Right cardiac atrium (tissue), 5 donors: ENCODE data around the gene WWC1. TPM values are rescaled to one million over a fixed set of nuclear protein-coding genes. Genes with fewer than 3 reads are reported as not detected.

Experiments
- ATAC-seq, 2 donors: fragments of 200-7000 bp; cut with Tn5 transposase; one replicate each; pipeline versions ENCODE4 v1.8.0 to v1.9.1; 2020; ENCODE audit warnings: moderate library complexity in 2 of 2, mild to moderate bottlenecking in 1 of 2
- DNase-seq, 3 donors: peaks; one replicate each; pipeline ENCODE4 v3.0.0-alpha.2; 2020
- H3K27ac ChIP-seq: one replicate; pipeline ENCODE4 v1.5.1; 2013; ENCODE audit warnings: mild to moderate bottlenecking, low read length, control low read depth, moderate library complexity
- H3K27me3 ChIP-seq: one replicate; pipeline ENCODE4 v1.6.1; 2013; ENCODE audit not compliant: control insufficient read depth, insufficient read depth
- H3K4me1 ChIP-seq: one replicate; pipeline ENCODE4 v1.6.1; 2013; ENCODE audit warnings: low read length; ENCODE audit not compliant: control insufficient read depth, insufficient read depth
- H3K4me3 ChIP-seq: one replicate; pipeline ENCODE4 v1.5.1; 2013; ENCODE audit warnings: low read length, control low read depth
- H3K9me3 ChIP-seq: one replicate; pipeline ENCODE4 v1.6.1; 2013; ENCODE audit warnings: low read length; ENCODE audit not compliant: control insufficient read depth
- WGBS: extraction: QIAGEN DNeasy Blood & Tissue Kit; methylation state at CpG from one replicate; pipeline ENCODE4 v1.1.7; 2013; 5-methylcytosine and 5-hydroxymethylcytosine counted together
- intact Hi-C, 4 donors: fragments of 100-400 bp; cut with DNase I; formaldehyde crosslinking; loops; one replicate each; pipeline versions ENCODE4 v1.11.0 to v1.14.0; 2022 to 2023
- polyA plus RNA-seq: library from polyadenylated mRNA; stranded (reverse); fragments of 200-250 nt; gene quantifications from one replicate; pipeline ENCODE4 v1.2.3, GENCODE V29; 2013
- total RNA-seq, 4 donors: library from RNA; stranded (reverse); fragmentation: NEBNext Ultra II Directional; extraction: Animal tissue kit (Norgen Biotek cat#: 25700); gene quantifications; one replicate each; pipeline ENCODE4 v1.2.1, GENCODE V29; 2021
- donor health status: healthy with polysubstance abuse.
- donor health status: DM: no; HTN: yes; CAD: no.
- donor health status: DM: no; HTN: no; CAD: no.
- donor health status: DM: no; HTN: yes; CAD: no; lungs with severe emphysema.
- donor health status: DM: yes; HTN: yes; CAD: no.

Gene WWC1
- total and polyA plus RNA-seq, 5 donors: 0.45 to 1.7 (median 1.0) TPM

DNA sequence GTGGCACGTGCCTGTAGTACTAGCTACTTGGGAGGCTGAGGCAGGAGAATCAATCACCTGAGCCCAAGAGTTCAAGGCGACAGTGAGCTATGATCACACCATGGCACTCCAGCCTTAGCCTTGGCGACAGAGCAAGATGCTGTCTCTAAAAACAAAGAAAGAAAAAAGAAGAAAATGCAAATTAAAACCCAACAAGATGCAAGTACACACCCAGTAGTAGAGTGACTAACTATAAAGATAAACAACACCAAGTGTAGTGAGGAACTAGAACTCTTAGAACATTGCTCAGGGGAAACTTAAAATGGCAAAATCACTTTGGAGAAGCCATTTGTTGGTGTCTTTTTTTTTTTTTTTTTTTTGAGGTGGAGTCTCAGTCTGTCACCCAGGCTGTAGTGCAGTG, 160.1 kb downstream of the WWC1 start:
- Histone ChIP-seq H3K27me3 (no peaks in the 10 kb centered on the region), H3K4me3 (no peak overlapping the region), H3K27ac (no peak overlapping the region), H3K4me1 (no peaks in the 10 kb centered on the region), H3K9me3 (no peaks in the 10 kb centered on the region)
- intact Hi-C loops: no loop called here
- WGBS: 87% methylated on average over 3 of the region's 3 CpGs
- DNase-seq (no peak), ATAC-seq (no peak)

DNA sequence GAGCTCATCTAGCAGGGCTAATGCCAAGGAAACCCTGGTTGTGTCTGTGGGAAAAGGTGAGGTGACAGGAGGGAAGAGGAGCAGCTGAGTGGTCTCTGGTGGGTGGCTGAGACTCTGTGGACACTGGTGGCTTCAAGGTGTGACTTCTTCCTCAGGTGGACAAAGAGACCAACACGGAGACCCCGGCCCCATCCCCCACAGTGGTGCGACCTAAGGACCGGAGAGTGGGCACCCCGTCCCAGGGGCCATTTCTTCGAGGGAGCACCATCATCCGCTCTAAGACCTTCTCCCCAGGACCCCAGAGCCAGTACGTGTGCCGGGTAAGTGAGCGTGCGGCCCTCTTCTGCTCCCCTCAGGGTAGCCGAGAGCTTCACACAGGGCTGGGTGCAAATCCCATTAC, 163.8 kb downstream of the WWC1 start:
- WGBS: 90% methylated on average over 12 of the region's 12 CpGs
- intact Hi-C loops: no loop called here

DNA sequence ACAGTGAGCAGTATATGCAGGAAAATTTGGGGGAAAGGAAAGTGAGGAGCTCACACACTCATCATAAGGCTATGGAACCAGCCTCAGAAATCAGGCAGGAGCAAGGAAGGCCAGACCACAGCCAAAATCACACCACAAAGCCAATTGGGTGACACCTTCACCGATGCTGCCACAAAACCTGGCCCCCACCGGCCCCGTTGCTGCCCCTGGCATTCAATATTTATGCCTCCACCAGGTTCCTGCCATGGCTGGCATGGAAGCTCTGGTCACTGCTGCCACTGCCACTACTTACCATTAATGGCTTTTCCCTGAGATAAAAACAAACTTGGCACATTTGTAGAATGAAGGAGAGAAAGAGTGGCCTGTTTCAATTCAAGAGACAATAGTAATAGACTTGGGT, 166.1 kb downstream of the WWC1 start:
- no peaks in the 10 kb centered on the region for H3K27me3 ChIP-seq
- intact Hi-C loops: no loop called here
- H3K4me1 ChIP-seq: no peaks in the 10 kb centered on the region
- no peak overlapping the region for H3K27ac ChIP-seq
- H3K9me3 ChIP-seq: no peaks in the 10 kb centered on the region
- DNase-seq (no peak), ATAC-seq (no peak)
- no peak overlapping the region for H3K4me3 ChIP-seq
- 90% methylated on average over 3 of the region's 3 CpGs for WGBS

More for the DNA sequence above, 163.8 kb downstream of the WWC1 start:
- Histone ChIP-seq H3K4me3 (no peak overlapping the region), H3K27me3 (no peaks in the 10 kb centered on the region), H3K4me1 (no peaks in the 10 kb centered on the region), H3K9me3 (no peaks in the 10 kb centered on the region), H3K27ac (no peak overlapping the region)
- ATAC-seq: no peak
- no peak for DNase-seq

DNA sequence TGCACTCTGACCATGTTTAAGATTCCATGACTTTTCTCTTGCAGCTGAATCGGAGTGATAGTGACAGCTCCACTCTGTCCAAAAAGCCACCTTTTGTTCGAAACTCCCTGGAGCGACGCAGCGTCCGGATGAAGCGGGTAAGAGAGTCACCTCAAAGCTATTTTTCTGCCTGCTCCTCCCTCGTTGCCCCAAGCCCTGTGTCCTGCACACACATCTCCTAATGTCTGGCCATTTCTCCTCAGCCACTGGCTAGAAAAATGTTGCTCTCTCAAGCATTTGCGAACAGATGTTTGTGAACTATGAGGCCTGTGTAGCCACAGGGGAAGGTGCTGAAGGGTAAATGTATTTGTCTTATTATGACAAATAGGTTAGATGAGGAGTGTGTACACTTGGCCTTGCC, 169.2 kb downstream of the WWC1 start:
- Histone ChIP-seq H3K4me3 (no peak overlapping the region), H3K27me3 (no peaks in the 10 kb centered on the region), H3K9me3 (no peaks in the 10 kb centered on the region), H3K4me1 (no peaks in the 10 kb centered on the region), H3K27ac (no peak overlapping the region)
- WGBS: 91% methylated on average over 9 of the region's 9 CpGs
- no peak for DNase-seq
- no peak for ATAC-seq
- intact Hi-C loops: no loop called here

DNA sequence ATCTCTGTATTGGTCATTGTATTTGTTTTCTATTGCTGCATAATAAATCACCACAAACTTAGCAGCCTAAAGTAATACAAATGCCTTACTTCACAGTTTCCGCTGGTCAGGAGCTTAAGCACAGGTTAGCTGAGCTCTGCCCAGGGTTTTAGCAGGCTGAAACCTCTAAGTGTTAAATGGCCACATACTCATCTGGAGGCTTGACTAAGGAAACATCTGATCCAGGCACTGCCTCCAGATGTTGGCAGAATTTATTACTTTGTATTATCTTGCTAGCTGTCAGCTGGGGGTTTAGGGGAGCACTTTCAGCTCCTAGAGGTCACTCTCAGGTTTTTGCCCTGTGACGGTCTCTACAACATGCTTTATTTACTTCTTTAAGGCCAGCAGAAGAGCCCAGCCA, 171.6 kb downstream of the WWC1 start:
- H3K9me3 ChIP-seq: no peaks in the 10 kb centered on the region
- no peak overlapping the region for H3K4me3 ChIP-seq
- WGBS: 94% methylated on average over 2 of the region's 2 CpGs
- intact Hi-C loops: no loop called here
- no peaks in the 10 kb centered on the region for H3K4me1 ChIP-seq
- ATAC-seq (no peak), DNase-seq (no peak)
- H3K27me3 ChIP-seq: no peaks in the 10 kb centered on the region
- H3K27ac ChIP-seq: no peak overlapping the region

DNA sequence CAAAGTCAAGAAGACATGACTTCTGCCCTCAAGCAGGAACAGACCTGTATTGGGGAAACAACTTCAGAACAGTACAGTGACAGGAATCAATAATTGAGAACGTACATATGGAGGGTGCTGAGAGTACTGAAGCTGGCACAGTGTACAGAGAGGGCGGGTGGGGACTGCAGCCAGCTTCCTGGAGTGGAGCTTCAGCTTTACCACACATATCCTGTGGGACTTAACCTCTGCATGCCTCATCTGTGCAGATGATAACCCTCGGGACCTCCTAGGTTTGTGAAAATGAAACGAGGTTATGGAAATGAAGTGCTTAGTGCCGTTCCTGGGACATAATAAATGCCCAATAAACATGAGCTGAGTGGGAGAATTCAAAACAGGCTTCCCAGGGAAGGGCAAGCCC, 172.8 kb downstream of the WWC1 start:
- Histone ChIP-seq H3K4me1 (no peaks in the 10 kb centered on the region), H3K27ac (no peak overlapping the region), H3K27me3 (no peaks in the 10 kb centered on the region), H3K4me3 (no peak overlapping the region), H3K9me3 (no peaks in the 10 kb centered on the region)
- ATAC-seq (no peak), DNase-seq (no peak)
- WGBS: 53% methylated on average over 5 of the region's 5 CpGs
- intact Hi-C loops: no loop called here

DNA sequence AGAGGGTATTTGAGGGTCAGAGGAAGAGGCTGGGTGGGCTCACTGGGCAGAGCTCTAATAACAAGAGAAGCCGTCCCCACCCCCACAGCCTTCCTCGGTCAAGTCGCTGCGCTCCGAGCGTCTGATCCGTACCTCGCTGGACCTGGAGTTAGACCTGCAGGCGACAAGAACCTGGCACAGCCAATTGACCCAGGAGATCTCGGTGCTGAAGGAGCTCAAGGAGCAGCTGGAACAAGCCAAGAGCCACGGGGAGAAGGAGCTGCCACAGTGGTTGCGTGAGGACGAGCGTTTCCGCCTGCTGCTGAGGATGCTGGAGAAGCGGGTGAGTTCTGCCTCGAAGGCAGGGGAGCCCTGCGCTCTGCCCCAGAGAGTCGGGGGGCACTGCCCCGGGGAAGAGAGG, 173.2 kb downstream of the WWC1 start:
- DNase-seq (no peak), ATAC-seq (no peak)
- Histone ChIP-seq H3K4me1 (no peaks in the 10 kb centered on the region), H3K9me3 (no peaks in the 10 kb centered on the region), H3K27me3 (no peaks in the 10 kb centered on the region), H3K27ac (no peak overlapping the region), H3K4me3 (no peak overlapping the region)
- intact Hi-C loops: no loop called here
- WGBS: 94% methylated on average over 20 of the region's 20 CpGs

DNA sequence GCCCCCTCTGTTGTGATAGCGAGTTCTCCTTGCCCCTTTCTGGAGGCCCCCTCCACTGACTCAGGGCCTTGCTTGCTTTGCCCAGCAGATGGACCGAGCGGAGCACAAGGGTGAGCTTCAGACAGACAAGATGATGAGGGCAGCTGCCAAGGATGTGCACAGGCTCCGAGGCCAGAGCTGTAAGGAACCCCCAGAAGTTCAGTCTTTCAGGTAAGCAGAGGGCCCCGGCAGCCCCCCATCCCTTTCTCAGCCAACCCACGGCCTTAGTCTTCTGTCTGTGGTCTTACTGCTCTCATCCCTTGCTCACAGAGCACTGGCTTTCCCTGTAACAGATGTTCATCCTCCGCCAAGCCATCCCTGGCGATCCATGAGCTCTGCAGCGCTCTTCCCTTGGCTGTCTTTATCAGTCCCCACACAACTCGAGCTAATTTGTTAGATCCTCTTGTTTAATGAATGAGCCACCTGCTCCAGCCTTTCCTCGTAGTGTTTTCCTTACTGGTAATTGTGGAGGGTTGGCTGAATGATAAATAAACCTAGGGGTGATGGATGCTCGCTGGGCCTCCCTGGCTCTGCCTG, 176.4 kb downstream of the WWC1 start:
- ATAC-seq (no peak), DNase-seq (no peak)
- intact Hi-C loops: no loop called here
- H3K9me3 ChIP-seq: no peaks in the 10 kb centered on the region
- no peaks in the 10 kb centered on the region for H3K27me3 ChIP-seq
- H3K4me1 ChIP-seq: no peaks in the 10 kb centered on the region
- H3K4me3 ChIP-seq: no peak overlapping the region
- no peak overlapping the region for H3K27ac ChIP-seq
- 79% methylated on average over 12 of the region's 12 CpGs for WGBS

DNA sequence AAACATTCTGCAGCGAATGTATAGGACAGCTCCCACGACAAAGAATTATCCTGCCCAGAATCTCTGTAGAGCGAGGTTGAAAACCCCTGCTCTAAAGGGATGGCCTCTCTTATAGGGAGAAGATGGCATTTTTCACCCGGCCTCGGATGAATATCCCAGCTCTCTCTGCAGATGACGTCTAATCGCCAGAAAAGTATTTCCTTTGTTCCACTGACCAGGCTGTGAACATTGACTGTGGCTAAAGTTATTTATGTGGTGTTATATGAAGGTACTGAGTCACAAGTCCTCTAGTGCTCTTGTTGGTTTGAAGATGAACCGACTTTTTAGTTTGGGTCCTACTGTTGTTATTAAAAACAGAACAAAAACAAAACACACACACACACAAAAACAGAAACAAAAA, 177.4 kb downstream of the WWC1 start:
- intact Hi-C loops: no loop called here

DNA sequence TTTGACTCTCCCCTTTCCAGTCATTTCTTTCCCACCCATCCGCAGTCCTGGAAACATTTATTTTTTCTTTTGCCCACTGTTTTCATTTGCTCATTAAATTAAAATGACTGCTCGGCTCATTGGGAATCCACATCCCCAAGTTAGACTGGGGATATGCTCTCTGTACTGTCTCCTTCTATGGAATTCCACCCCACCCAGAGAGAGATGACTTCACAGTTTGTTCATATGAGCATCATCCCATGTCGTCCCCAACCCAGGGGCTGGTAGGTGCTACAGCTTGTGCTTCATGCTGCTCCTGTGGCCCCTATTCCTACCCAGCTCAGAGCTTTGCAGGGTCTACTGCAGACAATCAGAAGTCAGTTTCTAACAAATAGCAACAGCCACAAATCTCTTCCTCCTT, 178.4 kb downstream of the WWC1 start:
- H3K4me3 ChIP-seq: no peak overlapping the region
- 80% methylated on average over 3 of the region's 3 CpGs for WGBS
- H3K4me1 ChIP-seq: no peaks in the 10 kb centered on the region
- ATAC-seq (no peak), DNase-seq (no peak)
- intact Hi-C loops: no loop called here
- no peaks in the 10 kb centered on the region for H3K9me3 ChIP-seq
- no peaks in the 10 kb centered on the region for H3K27me3 ChIP-seq
- H3K27ac ChIP-seq: no peak overlapping the region

More for the DNA sequence above, 177.4 kb downstream of the WWC1 start:
- Histone ChIP-seq H3K9me3 (no peaks in the 10 kb centered on the region), H3K27ac (no peak overlapping the region), H3K4me3 (no peak overlapping the region), H3K27me3 (no peaks in the 10 kb centered on the region), H3K4me1 (no peaks in the 10 kb centered on the region)
- DNase-seq (no peak), ATAC-seq (no peak)
- WGBS: 73% methylated on average over 8 of the region's 8 CpGs

DNA sequence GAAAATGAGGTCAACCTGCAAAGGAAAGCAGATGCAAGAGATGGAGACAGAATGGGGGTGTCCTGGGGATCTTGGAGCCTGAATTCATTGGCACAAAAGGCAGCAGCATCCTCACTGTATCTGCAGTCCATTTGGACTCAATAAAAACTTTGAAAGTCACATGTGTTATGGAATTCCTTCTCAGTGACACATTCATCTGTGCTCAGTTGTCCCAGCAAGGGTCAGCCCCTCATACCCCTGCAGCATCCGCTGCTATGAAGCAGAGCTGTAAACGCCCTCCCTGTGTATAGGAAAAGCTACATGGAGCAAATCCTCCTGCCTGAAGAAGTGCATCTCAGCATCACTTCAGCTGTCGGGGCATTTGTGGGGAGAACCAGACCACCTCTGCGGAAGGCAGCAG, 180.3 kb downstream of the WWC1 start:
- WGBS: 87% methylated on average over 4 of the region's 4 CpGs
- Histone ChIP-seq H3K9me3 (no peaks in the 10 kb centered on the region), H3K27ac (no peak overlapping the region), H3K4me3 (no peak overlapping the region), H3K27me3 (no peaks in the 10 kb centered on the region), H3K4me1 (no peaks in the 10 kb centered on the region)
- ATAC-seq (no peak), DNase-seq (no peak)
- intact Hi-C loops: no loop called here

DNA sequence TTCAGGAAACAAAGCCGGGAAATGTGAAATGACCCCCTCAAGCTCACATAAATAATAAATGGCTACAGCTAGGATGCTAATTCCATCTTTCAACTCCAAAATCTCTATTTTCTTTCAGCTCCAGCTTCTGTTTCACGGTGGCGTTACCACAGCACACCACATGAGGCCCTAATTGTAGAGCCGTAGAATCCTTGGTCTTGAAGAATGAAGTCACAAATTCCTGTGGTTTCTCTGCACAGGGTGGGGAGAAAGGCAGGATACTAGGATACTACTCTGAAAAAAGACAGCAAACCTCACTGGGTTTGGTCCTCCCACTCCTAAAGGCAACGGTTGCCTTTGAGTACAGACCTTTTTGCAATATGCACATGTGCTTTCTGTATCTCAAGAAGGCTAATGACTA, 180.9 kb downstream of the WWC1 start:
- whole genome bisulfite sequencing: 70% methylated on average over 5 of the region's 5 CpGs
- Histone ChIP-seq H3K4me1 (no peaks in the 10 kb centered on the region), H3K27me3 (no peaks in the 10 kb centered on the region), H3K4me3 (no peak overlapping the region), H3K27ac (no peak overlapping the region), H3K9me3 (no peaks in the 10 kb centered on the region)
- DNase-seq (no peak), ATAC-seq (no peak)
- intact Hi-C loops: no loop called here
